ENCODE measurements around the gene CATSPERE.

DNA sequence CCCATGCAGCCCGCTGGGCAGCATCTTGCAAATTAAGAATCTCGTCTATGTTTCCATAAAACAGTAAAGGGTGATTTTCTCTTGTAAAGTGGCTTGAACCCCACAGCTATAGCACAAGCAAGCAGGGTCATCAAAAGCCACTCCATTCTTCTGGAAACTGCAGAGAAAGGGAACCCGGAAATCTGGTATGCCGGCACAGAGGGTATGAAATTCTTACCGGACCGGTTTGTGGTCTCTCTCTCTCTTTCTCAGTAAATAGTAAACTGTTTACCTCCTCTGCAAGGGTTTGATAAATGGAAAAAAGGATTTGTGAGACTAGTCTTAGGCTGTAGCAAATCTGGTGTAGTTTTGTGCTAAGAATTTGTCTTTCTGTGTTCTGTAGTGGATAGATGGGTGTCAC, 6.7 kb upstream of the CATSPERE start:
- no peak for TF ChIP-seq POLR2A (IDR thresholded peaks at IDR 0.05; ENCODE audit: control extremely low read depth in 1 of 2, low read depth in 2 of 2, low read length in 2 of 2)
- no peak for TF ChIP-seq SRF (IDR thresholded peaks at IDR 0.05; ENCODE audit: low read depth, low read length)
- TF ChIP-seq CTCF (IDR thresholded peaks at IDR 0.05; ENCODE audit: control extremely low read depth in 1 of 3, insufficient read depth in 1 of 3, low read depth in 1 of 3, low read length in 3 of 3) = no peak
- no peak for TF ChIP-seq SUZ12 (IDR thresholded peaks at IDR 0.05; ENCODE audit: low read length)
- no peak for TF ChIP-seq USF2 (IDR thresholded peaks at IDR 0.05; ENCODE audit: low read length)
- TF ChIP-seq EZH2 (IDR thresholded peaks at IDR 0.05; ENCODE audit: low read depth, low read length, severe bottlenecking) = no peak
- no peak for TF ChIP-seq CBX5 (IDR thresholded peaks at IDR 0.05; ENCODE audit: low read depth, low read length)
